Activated T-cell treated with anti-CD3 and anti-CD28 coated beads, Interleukin-2, amount 50 U/mL, for 72 hours (primary cell): Measurements from ENCODE around the gene NDUFA13. TPM values are rescaled to one million over a fixed set of nuclear protein-coding genes. Genes with fewer than 3 reads are reported as not detected.

Experiments
- ATAC-seq, 2 donors: fragments of 150-1000 bp; cut with Tn5 transposase; replicated peaks in 1 of 2; 2 replicates each; pipeline ENCODE4 v1.10.0; 2021; ENCODE audit warnings: moderate library complexity in 2 of 2, mild to moderate bottlenecking in 1 of 2
- DNase-seq, 2 donors: peaks; one replicate each; pipeline ENCODE4 v3.0.0; 2021 to 2022; ENCODE audit warnings: mixed read lengths in 1 of 2
- H3K27ac Mint-ChIP-seq: one replicate; pipeline ENCODE4 v1.8.0; 2022; ENCODE audit warnings: mild to moderate bottlenecking, moderate library complexity, mixed read lengths
- H3K27me3 Mint-ChIP-seq: one replicate; pipeline ENCODE4 v1.8.0; 2022; ENCODE audit warnings: low read depth, mixed read lengths
- H3K36me3 Mint-ChIP-seq, 2 donors: one replicate each; pipeline ENCODE4 v1.8.0; 2022; ENCODE audit warnings: mixed read lengths in 2 of 2, mild to moderate bottlenecking in 1 of 2; ENCODE audit not compliant: insufficient read depth in 2 of 2
- H3K4me1 Mint-ChIP-seq: one replicate; pipeline ENCODE4 v1.8.0; 2022; ENCODE audit warnings: low read depth, mixed read lengths
- H3K4me3 Mint-ChIP-seq, 2 donors: one replicate each; pipeline ENCODE4 v1.8.0; 2022; ENCODE audit warnings: mild to moderate bottlenecking in 2 of 2, mixed read lengths in 2 of 2, moderate library complexity in 2 of 2
- H3K9me3 Mint-ChIP-seq, 2 donors: one replicate each; pipeline ENCODE4 v1.8.0; 2022; ENCODE audit warnings: mixed read lengths in 2 of 2
- total RNA-seq, 2 donors: library from RNA; stranded (reverse); gene quantifications; one replicate each; pipeline ENCODE4 v1.2.3, GENCODE V29; 2022

The NDUFA13 gene
- total RNA-seq, 2 donors from 2014 or later: 229 to 263 TPM

GRCh38 chr19:19506592-19506991, 9.4 kb upstream of the NDUFA13 start:
- H3K27me3 Mint-ChIP-seq: no peaks in the 10 kb centered on the region
- H3K4me1 Mint-ChIP-seq: no peaks in the 10 kb centered on the region
- no peaks in the 10 kb centered on the region for H3K9me3 Mint-ChIP-seq
- DNase-seq (no peak), ATAC-seq (no peak)
- no peak overlapping the region for H3K27ac Mint-ChIP-seq
- H3K36me3 Mint-ChIP-seq: peaks cover 1 to 18% of the 10 kb centered on the region in 2 donors
- H3K4me3 Mint-ChIP-seq: no peak overlapping the region

- no peak for ATAC-seq
- Mint-ChIP-seq H3K27ac (no peak overlapping the region), H3K36me3 (peaks cover 1 to 16% of the 10 kb centered on the region in 2 donors), H3K4me3 (no peak overlapping the region), H3K27me3 (no peaks in the 10 kb centered on the region), H3K9me3 (no peaks in the 10 kb centered on the region), H3K4me1 (no peaks in the 10 kb centered on the region)
- DNase-seq: no peak
Observed at GRCh38 chr19:19507354-19507753, 8.7 kb upstream of the NDUFA13 start.

- Mint-ChIP-seq H3K27me3 (no peaks in the 10 kb centered on the region), H3K27ac (no peak overlapping the region), H3K36me3 (peaks cover 1 to 13% of the 10 kb centered on the region in 2 donors), H3K4me1 (no peaks in the 10 kb centered on the region), H3K4me3 (no peak overlapping the region), H3K9me3 (no peaks in the 10 kb centered on the region)
- ATAC-seq (no peak), DNase-seq (no peak)
Observed at GRCh38 chr19:19508217-19508616, 7.8 kb upstream of the NDUFA13 start.

- Mint-ChIP-seq H3K4me1 (no peaks in the 10 kb centered on the region), H3K27me3 (no peaks in the 10 kb centered on the region), H3K4me3 (no peak overlapping the region), H3K36me3 (peaks cover 0 to 6% of the 10 kb centered on the region in 2 donors), H3K9me3 (no peaks in the 10 kb centered on the region), H3K27ac (no peak overlapping the region)
- DNase-seq (no peak), ATAC-seq (no peak)
Observed at GRCh38 chr19:19510432-19510831, 5.6 kb upstream of the NDUFA13 start.

- peaks cover 0 to 2% of the 10 kb centered on the region in 2 donors for H3K36me3 Mint-ChIP-seq
- ATAC-seq (no peak), DNase-seq (no peak)
- H3K27me3 Mint-ChIP-seq: no peaks in the 10 kb centered on the region
- H3K9me3 Mint-ChIP-seq: no peaks in the 10 kb centered on the region
- peak overlapping the region in 1 of 2 donors; percentile 42 for H3K4me3 Mint-ChIP-seq
- H3K4me1 Mint-ChIP-seq: peaks cover 16% of the 10 kb centered on the region
- H3K27ac Mint-ChIP-seq: no peak overlapping the region
Observed at GRCh38 chr19:19513682-19514081, 2.3 kb upstream of the NDUFA13 start.

- H3K9me3 Mint-ChIP-seq: no peaks in the 10 kb centered on the region
- peaks cover 0 to 4% of the 10 kb centered on the region in 2 donors for H3K36me3 Mint-ChIP-seq
- peak overlapping the region; percentile 43 to 62 for H3K4me3 Mint-ChIP-seq
- DNase-seq: no peak
- no peaks in the 10 kb centered on the region for H3K27me3 Mint-ChIP-seq
- H3K4me1 Mint-ChIP-seq: peaks cover 19% of the 10 kb centered on the region
- H3K27ac Mint-ChIP-seq: no peak overlapping the region
- ATAC-seq: no peak
Observed at GRCh38 chr19:19514215-19514657, 1.8 kb upstream of the NDUFA13 start.

- no peaks in the 10 kb centered on the region for H3K27me3 Mint-ChIP-seq
- peak within 1 kb of the TSS; percentile 93 to 96 for H3K4me3 Mint-ChIP-seq
- DNase-seq (no peak), ATAC-seq (no peak)
- peak within 1 kb of the TSS; percentile 97 for H3K27ac Mint-ChIP-seq
- H3K4me1 Mint-ChIP-seq: peaks cover 27% of the 10 kb centered on the region
- H3K9me3 Mint-ChIP-seq: no peaks in the 10 kb centered on the region
- peaks cover 4 to 12% of the 10 kb centered on the region in 2 donors for H3K36me3 Mint-ChIP-seq
Observed at GRCh38 chr19:19514881-19515641, 964 bp upstream of the NDUFA13 start, which contains the start of gene TSSK6. Gene TSSK6, minus strand, starts transcription at chr19:19515548. Its CDS starts 121 bp downstream, at chr19:19515427.

- peak overlapping the region; percentile 65 for H3K27ac Mint-ChIP-seq
- peak overlapping the region; percentile 93 to 96 for H3K4me3 Mint-ChIP-seq
- no peak for ATAC-seq
- peaks cover 45% of the 10 kb centered on the region for H3K4me1 Mint-ChIP-seq
- H3K36me3 Mint-ChIP-seq: peaks cover 8 to 21% of the 10 kb centered on the region in 2 donors
- no peak for DNase-seq
- no peaks in the 10 kb centered on the region for H3K27me3 Mint-ChIP-seq
- H3K9me3 Mint-ChIP-seq: no peaks in the 10 kb centered on the region
Observed at GRCh38 chr19:19517235-19517619, 1.2 kb downstream of the NDUFA13 start.

GRCh38 chr19:19520989-19521388, 5.0 kb downstream of the NDUFA13 start:
- H3K4me3 Mint-ChIP-seq: no peak overlapping the region
- H3K9me3 Mint-ChIP-seq: no peaks in the 10 kb centered on the region
- ATAC-seq: no peak
- peaks cover 54% of the 10 kb centered on the region for H3K4me1 Mint-ChIP-seq
- DNase-seq: no peak
- peak overlapping the region; percentile 27 for H3K27ac Mint-ChIP-seq
- H3K27me3 Mint-ChIP-seq: no peaks in the 10 kb centered on the region
- peaks cover 8 to 21% of the 10 kb centered on the region in 2 donors for H3K36me3 Mint-ChIP-seq

- peaks cover 8 to 21% of the 10 kb centered on the region in 2 donors for H3K36me3 Mint-ChIP-seq
Observed at GRCh38 chr19:19523177-19523576, 7.2 kb downstream of the NDUFA13 start.

GRCh38 chr19:19524053-19524452, 8.0 kb downstream of the NDUFA13 start:
- H3K27ac Mint-ChIP-seq: no peak overlapping the region
- peaks cover 41% of the 10 kb centered on the region for H3K4me1 Mint-ChIP-seq
- H3K27me3 Mint-ChIP-seq: no peaks in the 10 kb centered on the region
- H3K9me3 Mint-ChIP-seq: no peaks in the 10 kb centered on the region
- no peak overlapping the region for H3K4me3 Mint-ChIP-seq
- ATAC-seq (no peak), DNase-seq (no peak)
- H3K36me3 Mint-ChIP-seq: peaks cover 8 to 20% of the 10 kb centered on the region in 2 donors

More at GRCh38 chr19:19523177-19523576, 7.2 kb downstream of the NDUFA13 start:
- H3K4me1 Mint-ChIP-seq: peaks cover 43% of the 10 kb centered on the region
- H3K27me3 Mint-ChIP-seq: no peaks in the 10 kb centered on the region
- H3K27ac Mint-ChIP-seq: no peak overlapping the region
- DNase-seq: no peak
- no peak for ATAC-seq
- H3K4me3 Mint-ChIP-seq: no peak overlapping the region
- no peaks in the 10 kb centered on the region for H3K9me3 Mint-ChIP-seq

- Mint-ChIP-seq H3K4me1 (peaks cover 26% of the 10 kb centered on the region), H3K36me3 (peaks cover 2 to 5% of the 10 kb centered on the region in 2 donors), H3K9me3 (no peaks in the 10 kb centered on the region), H3K4me3 (no peak overlapping the region), H3K27ac (no peak overlapping the region), H3K27me3 (no peaks in the 10 kb centered on the region)
- ATAC-seq: peak in 1 of 2 donors; percentile 7
- DNase-seq: no peak
Observed at GRCh38 chr19:19525611-19526380, 9.8 kb downstream of the NDUFA13 start.
